IMR-90 (cell line): ENCODE data around the gene TTLL7.

Experiments used
- BHLHE40 ChIP-seq: fragments of 150-350 bp; IDR thresholded peaks from 2 replicates; pipeline ENCODE4 v1.6.1; 2016; ENCODE audit warnings: mild to moderate bottlenecking, low read depth, low read length
- CTCF ChIP-seq: conservative IDR thresholded peaks from 2 replicates; pipeline ENCODE4 v1.5.1; 2012; ENCODE audit warnings: mild to moderate bottlenecking, low read depth, low read length, improper control_type of control experiment
- ELK1 ChIP-seq: fragments of 150-350 bp; IDR thresholded peaks from 2 replicates; pipeline ENCODE4 v1.6.1; 2016; ENCODE audit warnings: low read depth, mild to moderate bottlenecking, low read length, moderate library complexity, borderline replicate concordance
- FOS ChIP-seq: fragments of 150-350 bp; IDR thresholded peaks from 2 replicates; pipeline ENCODE4 v1.6.1; 2016; ENCODE audit warnings: low read depth, low read length
- MAZ ChIP-seq: IDR thresholded peaks from 2 replicates; pipeline ENCODE4 v1.6.1; 2012; ENCODE audit warnings: low read depth, mild to moderate bottlenecking, low read length, improper control_type of control experiment, moderate library complexity, borderline replicate concordance
- MXI1 ChIP-seq: IDR thresholded peaks from 2 replicates; pipeline ENCODE4 v1.6.1; 2012; ENCODE audit warnings: low read depth, mild to moderate bottlenecking, low read length, moderate library complexity, borderline replicate concordance
- POLR2A ChIP-seq: IDR thresholded peaks from 2 replicates; pipeline ENCODE4 v1.6.1; 2012; ENCODE audit warnings: mild to moderate bottlenecking, low read depth, low read length
- RFX5 ChIP-seq: IDR thresholded peaks from 2 replicates; pipeline ENCODE4 v1.8.0; 2012; ENCODE audit warnings: low read depth, mild to moderate bottlenecking, low read length, moderate library complexity
- SMC3 ChIP-seq: fragments of 150-350 bp; IDR thresholded peaks from 2 replicates; pipeline ENCODE4 v1.6.1; 2016; ENCODE audit warnings: low read depth, mild to moderate bottlenecking, antibody characterized with exemption, low read length, moderate library complexity
- USF2 ChIP-seq: fragments of 150-350 bp; IDR thresholded peaks from 2 replicates; pipeline ENCODE4 v1.6.1; 2017; ENCODE audit warnings: mild to moderate bottlenecking, antibody characterized with exemption, low read length, low read depth

- TF ChIP-seq MAZ: no peak
- TF ChIP-seq SMC3: no peak
- TF ChIP-seq POLR2A: no peak
- TF ChIP-seq BHLHE40: no peak
- TF ChIP-seq CTCF: no peak
- TF ChIP-seq USF2: no peak
- no peak for TF ChIP-seq RFX5
- TF ChIP-seq MXI1: no peak
- TF ChIP-seq ELK1: no peak
- TF ChIP-seq FOS: no peak
Observed at GRCh38 chr1:84010136-84010535, 11.2 kb upstream of the TTLL7 start.
